CD4-positive, alpha-beta T cell treated with Interleukin-12 subunit alpha and Interleukin-12 subunit beta, for 1 hour (primary cell): ENCODE measurements around the gene GSDME.

Experiments used
- DNase-seq: peaks from one replicate; pipeline ENCODE4 v3.0.0-alpha.2; 2020

The GSDME gene

GRCh38 chr7:24718977-24719491 lies 38.2 kb downstream of the GSDME start:
- no peak for DNase-seq

GRCh38 chr7:24718431-24718831 lies 38.8 kb downstream of the GSDME start:
- no peak for DNase-seq

- DNase-seq, result no peak
Observed at GRCh38 chr7:24717694-24718320, 39.5 kb downstream of the GSDME start.

- DNase-seq, result no peak
Observed at GRCh38 chr7:24717247-24717622, 40.0 kb downstream of the GSDME start.

- DNase-seq, result no peak
Observed at GRCh38 chr7:24716480-24717246, 40.6 kb downstream of the GSDME start.

DNA sequence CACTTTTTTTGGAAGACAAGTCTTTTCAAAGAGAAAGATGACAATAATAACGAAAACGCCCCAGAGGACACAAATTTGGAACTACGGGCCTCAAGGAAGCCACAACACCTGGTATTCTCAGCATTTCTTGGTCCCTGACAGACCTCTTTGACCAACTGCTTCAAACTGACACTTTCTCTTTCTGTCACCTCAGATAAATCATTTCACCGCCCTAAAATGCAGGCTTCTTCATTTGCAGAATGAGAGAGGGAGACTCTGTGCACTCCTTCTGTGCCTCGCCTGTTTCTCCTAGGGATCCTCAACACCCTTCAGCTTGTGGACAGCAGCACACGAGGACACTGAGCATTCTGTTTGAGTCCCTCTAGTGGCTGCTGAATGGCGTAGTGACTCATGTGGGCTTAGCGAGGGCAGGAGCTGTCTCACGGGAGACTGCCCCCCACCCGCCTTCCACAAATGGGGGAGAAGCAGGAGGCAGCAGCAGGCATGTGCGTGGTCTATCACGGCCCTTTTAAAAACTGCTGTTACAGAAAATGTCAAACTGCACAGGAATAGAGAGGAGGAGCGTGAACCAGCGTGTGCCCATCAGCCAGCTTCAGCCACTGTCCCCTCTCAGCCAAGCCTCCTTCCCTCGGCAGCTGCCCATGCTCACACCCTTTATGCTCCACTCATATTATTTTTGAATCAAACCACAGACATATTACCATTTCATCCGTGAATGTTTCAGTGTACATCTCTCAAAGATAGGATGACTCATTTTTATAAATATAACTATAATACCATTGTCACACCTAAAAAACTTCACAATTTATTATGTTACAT lies 41.4 kb downstream of the GSDME start:
- DNase-seq, result peak; percentile 2

GRCh38 chr7:24715171-24715570 lies 42.1 kb downstream of the GSDME start:
- DNase-seq, result no peak

DNA sequence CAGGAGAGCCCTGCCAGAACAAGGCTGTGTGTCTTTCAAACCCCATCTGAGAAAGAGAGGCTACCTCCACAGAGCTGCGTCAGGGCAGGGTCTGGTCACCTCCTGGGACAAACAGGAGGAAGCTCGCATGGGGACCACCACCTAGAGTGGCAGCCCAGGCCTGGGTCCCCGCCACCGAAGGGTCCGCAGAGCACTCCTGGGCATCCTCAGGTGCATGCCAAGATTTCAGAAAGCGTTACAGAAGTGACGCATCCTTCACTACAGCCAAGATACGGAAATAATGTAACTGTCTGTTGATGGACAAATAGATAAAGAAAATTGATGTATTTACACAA lies 42.6 kb downstream of the GSDME start:
- no peak for DNase-seq

- no peak for DNase-seq
Observed at GRCh38 chr7:24713850-24714675, 43.2 kb downstream of the GSDME start.

DNA sequence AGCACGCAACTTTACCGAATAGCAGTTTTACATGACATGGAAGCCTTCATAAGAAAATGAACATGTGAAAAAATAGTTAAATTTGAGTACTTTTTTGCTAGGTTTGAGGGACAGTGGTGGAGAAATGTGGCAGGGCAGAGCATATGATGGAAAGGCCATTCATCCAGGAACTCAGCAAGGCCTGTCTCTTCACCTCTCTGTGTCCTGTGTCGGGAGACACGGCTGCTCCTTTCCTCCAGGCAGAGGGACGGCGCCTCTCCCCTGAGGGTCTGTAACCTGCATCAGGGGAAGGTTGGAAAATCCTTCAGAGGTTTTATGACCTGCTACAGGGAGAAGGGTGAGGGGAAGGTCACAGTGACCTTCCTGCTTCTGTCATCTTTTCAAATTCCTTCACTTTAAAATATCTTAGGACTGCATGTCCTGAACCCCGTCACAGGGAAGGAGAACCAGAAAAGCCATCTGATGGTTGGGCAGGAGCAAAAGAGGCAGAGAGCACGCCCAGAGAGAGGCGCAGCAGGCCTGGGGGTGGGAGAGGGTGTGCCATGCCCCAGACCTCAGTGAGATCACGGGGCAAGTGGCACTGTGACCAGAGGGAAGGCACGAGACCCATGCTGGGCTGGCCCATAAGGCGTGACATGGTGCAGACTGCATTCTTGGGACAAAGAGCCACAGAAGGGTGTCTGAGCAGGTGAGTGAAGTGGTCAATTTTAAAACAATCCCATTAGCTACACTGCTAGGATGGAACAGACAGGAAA lies 44.0 kb downstream of the GSDME start:
- no peak for DNase-seq

DNA sequence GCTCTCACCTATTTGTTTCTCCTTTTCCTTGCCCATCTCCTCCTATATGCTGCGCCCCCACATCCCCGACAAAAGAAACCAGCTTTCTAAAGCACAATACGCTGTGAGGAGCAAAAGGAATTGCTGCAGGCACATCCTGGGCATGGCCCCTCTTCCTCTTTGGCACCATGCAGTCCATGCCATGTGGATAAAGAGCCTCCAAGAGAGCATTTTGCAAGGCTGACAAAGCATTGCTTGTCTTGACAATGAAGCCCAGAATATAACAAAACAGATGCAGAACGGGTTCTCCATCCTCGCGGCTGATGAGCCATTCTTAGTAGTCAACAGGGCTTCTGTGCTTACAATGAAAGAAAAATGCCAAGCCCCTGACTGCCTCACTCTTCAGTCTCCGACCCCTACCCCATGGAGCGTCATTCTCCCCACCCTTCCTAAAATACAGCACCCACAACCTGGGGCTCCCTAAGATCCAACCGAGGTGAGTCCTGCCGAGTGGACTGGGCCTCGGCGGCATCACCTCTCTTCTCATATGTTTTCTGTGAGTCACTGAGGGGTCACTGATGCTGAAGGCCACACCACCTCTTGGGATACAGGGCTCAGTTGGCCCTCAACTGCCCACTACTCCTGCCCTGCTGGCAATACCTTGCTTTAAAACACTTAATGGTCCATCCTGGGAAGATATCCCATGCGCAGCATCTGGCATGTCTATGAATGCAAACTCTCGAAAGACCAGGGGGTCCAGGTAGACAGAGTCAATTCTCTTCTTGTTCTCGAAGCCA lies 47.5 kb downstream of the GSDME start:
- DNase-seq, result no peak

- DNase-seq, result no peak
Observed at GRCh38 chr7:24709051-24709450, 48.2 kb downstream of the GSDME start.

DNA sequence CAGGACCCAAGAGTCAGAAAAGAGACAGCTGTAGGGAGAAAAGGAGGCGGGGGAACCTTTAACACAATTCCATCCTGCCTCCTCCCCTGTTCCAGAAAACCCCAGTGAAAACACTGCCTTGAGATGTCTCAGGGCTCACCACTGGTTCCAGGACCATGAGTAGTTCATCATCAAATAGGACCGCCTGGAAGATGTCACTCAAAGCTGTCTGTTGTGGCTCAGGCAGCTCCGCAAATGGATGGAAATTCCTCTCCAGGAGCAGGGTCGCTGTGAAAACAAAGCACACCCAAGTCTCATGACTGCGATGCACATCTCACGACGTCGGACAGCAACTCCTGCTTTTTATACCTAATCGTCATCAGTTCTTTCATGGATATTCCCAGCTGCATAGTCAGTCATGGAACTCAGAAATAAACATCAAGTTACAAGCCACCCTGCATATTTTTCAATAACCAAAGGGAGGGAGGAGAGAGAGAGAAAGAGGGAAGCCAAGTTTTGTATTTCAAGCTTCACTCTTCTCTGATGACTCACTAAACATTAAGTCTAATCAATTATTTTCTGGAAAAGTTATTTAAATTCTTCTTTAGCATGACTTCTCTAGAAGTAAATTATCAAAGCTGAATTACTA lies 49.2 kb downstream of the GSDME start:
- no peak for DNase-seq

DNA sequence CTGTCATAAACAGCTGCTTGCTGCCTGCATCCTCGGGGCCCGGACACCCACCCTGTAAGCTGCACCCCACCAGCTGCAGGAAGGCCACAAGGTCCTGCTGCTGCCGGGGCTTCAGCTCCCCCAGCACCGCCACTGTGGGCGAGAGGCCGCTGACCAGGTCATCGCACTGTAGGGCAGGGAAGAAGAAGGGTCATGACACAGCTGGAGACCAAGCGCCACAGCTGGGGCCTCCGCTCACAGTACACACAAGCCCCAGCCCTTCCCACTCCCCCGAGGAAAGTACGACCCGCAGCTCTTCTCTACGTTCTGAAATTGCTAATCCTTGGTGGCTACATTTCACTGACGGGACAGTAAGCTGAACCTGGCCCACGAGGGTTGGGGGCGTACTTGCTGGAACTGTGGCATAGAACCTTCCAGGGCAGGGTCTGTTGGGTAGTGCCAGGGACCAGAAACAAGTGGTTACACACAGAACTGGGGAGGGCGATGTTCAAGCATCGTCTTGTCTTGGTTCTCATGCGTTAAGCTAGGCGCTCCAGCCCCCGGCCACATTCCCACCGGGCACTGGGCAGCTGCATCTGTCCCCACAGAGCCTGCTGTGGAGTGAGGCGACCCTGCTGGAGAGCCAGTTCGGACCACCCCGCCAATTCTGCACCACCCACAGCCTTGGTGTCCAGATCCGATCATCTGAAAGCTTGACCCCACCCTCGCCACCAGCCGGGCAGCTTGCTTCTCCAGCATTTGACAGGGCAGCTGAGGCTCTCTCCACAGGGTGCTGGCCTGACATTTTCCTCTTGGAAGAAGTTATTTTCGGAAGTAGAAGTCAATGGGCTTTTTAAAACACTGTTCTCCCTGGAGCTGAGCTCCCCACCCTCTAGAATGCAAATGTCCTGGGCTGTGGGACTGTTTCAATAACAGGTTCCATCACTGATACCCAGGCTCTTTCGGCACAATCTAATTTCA lies 50.8 kb downstream of the GSDME start:
- DNase-seq, result no peak

DNA sequence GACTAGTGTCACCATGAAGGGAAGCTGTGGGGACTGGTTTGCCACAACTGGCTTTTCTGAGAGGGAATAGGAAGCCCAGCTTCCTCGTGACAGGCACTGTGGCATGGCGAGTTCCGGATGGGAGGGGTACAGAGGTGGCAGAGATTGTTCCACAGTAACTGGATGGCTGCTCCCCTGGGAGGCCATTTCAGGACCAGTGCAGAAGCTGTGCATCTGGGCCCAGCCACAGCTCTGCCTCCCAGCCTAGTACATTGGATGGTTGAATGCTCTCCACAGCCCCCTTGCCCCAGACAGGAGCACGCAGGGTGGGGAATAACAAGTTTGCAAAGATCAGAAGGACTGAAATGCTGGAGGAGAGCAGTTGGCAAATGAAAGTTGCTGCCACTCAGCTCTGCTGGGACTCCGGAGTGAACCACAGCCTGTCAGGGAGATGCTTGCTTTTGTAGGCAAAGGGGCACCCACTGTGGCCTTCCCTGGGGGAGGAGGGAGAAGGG lies 51.8 kb downstream of the GSDME start:
- no peak for DNase-seq

- no peak for DNase-seq
Observed at GRCh38 chr7:24704311-24704710, 53.0 kb downstream of the GSDME start.

GRCh38 chr7:24703296-24703695 lies 54.0 kb downstream of the GSDME start:
- DNase-seq, result no peak

DNA sequence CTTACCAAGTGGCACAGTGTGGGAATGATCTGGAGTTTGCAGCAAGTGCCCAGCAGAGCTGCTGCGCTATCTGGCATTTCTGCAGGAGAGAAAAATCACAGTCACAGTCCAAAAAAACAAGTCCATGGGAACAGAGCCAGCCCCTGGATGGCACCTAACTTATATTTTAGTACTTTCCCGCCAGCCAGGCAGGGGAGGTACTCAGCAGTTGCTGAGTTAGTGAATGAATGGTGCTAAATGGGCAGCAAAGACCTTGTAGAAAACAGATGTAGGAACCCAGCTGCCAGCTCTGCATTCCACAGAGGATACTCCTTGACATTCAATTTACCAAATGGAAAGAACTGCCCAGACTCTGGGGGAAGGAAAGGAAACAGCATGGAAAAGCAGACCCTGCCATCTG lies 54.5 kb downstream of the GSDME start:
- DNase-seq, result no peak
